HCEC 1CT (cell line): ENCODE data around the gene TEAD1.

ENCODE experiments used
- DNase-seq: peaks from one replicate; pipeline ENCODE4 v3.0.0-alpha.2; 2017

TEAD1 gene

DNA sequence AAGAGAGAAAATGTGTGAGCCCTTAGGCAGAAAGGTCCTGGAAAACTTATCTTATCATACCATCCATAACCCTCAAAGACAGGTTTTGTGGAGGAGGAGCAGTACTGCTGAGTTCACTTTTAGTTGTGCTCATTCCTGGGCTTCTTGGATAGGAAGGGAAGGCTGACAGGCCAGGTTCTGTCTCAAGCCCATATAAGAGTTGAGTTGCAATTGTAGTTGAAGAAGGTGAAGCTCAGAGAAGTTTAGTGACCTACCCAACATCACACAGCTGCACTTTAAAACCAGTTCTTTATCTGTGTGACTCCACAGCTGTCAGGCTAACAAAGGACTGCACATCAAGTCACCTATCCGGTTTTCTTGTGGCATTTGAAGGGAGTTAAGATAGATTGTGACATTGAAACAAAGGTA is 13.0 kb downstream of the TEAD1 start:
- DNase-seq: no peak

- no peak for DNase-seq
Measured at GRCh38 chr11:12687740-12688139, 13.5 kb downstream of the TEAD1 start.

GRCh38 chr11:12689029-12689755 is 15.0 kb downstream of the TEAD1 start:
- DNase-seq: peak; percentile 59

DNA sequence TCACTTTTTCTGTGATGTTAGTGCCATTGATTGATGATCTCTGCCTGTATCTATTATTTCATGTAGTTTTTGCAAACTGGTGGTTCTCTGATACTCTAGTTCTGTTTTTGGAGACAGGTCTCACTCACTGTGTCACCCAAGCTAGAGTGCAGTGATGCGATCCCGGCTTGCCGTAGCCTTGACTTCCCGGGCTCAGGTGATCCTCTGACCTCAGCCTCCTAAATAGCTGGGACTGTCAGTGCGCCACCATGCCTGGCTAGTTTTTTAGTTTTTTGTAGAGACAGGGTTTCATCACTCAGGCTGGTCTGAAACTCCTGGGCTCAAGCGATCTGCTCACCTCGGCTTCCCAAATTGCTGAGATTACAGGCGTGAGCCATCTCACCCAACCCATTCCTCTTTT is 16.4 kb downstream of the TEAD1 start:
- no peak for DNase-seq

- peak; percentile 42 for DNase-seq
Measured at GRCh38 chr11:12691473-12691872, 17.3 kb downstream of the TEAD1 start.

DNA sequence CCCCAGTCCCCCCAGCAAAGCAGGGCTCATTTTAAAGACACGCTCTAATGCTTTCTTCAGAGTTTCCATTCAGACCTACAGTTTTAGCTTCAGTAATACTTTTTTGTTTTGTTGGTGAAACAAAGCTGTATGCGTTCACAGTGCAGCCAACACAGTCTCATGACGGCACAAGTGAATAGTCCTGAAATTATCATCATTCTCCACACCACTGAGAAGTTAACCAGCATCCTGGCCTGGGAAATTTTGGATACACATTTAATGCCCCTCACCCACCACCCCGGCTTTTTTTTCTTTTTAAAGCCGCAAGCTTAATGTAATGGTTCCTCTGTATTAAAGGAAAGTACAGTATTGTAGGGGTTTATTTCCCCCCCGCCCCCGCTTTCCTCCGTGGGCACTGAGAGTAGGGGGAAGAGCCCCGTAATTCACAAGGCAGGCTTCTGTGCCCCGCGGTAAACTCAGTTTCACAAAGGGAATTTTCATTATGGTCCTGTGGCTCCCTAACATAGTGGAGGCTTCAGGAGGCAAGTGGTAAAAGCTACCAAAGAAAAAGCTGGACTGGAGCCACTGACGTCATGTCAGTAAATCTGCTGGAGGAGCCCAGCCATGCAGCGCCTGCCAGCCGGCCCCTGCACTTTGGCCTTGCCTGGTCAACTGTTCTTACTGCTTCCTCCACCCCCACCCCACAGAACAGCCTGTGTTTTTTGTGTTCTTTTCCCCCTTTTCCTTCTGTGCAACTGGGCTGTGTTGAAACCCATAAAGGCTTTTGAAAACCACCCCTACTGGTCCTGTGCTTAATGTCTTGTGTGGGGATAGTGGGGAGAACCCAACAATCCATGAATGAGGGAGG is 18.2 kb downstream of the TEAD1 start:
- DNase-seq: peak; percentile 96

DNA sequence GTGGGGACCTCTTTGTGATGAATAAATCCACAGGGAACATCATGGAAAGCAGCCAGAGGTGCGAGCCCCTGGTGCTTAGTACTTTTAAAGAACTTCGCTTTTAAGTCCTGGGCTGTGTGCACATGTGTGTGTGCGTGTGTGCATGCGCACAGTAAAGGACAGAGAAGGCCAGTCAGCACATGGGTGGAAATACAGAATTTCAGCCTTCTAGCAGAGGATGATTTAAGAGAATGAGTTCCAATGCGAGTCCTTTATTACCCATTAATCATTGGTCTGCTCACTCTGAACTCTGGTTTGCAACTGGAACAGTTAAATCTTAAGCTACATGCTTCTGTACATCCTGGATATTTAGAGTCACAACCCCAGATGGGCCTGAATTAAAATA is 18.9 kb downstream of the TEAD1 start:
- no peak for DNase-seq

DNA sequence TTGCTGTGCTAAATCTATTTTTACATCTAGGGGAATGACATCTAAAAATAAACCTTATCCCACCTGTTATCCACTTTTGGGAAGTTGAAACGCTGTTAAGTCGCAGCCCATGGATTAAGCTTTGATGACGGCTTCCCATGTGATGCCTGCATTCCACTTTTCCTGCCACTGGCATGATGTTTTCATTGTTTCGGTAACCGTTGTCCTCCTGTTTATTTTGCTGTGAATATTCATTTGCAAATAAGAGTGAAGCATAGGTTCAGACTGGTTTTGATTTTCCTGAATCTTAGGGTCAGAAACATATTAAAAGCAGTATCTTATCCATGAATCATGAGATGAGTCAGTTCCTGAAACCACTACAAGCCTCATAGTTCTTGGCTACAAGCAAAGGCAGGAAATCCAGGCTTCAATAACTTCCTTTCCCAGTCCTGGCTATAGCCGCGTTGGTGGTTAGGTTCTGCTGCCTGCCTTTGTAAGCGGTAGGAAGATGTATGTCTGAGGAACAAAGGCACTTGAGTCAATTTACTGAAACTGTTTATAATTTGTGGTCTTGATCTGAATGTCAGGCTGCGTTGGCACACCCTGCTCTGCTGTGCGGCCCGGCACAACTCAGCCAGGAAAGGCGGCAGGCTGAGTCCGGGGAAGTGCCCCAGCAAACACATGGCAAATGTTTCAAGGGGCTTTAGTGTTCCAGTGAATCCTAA is 19.4 kb downstream of the TEAD1 start:
- DNase-seq: peak; percentile 99

DNA sequence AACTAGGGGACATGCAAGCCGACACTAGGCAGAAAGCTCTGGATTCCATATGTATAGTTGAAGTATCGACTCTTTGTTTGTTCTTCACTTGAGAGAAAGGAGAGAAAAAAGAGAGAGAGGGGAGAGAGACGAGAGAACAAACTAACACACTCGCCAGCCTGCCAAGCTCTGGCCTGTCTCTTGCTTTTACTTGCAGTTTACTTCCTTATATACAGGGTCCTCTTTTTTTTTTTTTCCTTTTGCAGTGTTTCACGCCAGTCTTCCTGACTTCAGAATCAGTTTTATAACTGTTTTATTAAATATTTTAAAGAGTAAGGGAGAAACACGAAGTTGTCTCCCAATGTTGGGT is 19.9 kb downstream of the TEAD1 start:
- peak; percentile 41 for DNase-seq

DNA sequence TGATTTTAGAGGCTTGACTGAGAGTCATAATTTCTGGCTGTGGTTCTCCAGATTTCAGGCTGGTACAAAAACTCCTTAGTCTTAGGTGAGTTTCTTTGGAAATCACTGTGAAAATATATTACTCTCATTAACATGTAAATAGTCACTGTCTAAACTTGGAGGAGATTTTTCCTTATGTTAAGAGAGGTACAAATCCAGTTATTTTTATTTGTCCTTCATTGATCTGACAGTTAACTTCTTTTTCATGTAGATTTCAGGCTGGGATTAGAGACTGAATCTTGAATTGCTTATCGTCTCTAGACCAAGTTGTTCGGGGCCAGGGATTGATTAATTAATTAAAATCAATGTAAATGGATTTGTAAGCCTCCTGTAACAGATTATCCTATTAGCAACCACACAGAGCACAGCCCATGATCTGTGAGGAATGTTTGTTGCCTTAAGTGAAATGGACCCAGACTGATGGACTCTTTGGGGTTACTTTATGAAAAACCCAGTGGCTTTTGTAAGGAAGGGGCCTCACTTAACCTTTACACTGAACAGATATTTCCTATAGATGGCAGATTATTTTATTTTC is 21.1 kb downstream of the TEAD1 start:
- no peak for DNase-seq

GRCh38 chr11:12695873-12696272 is 21.7 kb downstream of the TEAD1 start:
- no peak for DNase-seq

- no peak for DNase-seq
Measured at GRCh38 chr11:12696911-12697581, 22.8 kb downstream of the TEAD1 start.

DNA sequence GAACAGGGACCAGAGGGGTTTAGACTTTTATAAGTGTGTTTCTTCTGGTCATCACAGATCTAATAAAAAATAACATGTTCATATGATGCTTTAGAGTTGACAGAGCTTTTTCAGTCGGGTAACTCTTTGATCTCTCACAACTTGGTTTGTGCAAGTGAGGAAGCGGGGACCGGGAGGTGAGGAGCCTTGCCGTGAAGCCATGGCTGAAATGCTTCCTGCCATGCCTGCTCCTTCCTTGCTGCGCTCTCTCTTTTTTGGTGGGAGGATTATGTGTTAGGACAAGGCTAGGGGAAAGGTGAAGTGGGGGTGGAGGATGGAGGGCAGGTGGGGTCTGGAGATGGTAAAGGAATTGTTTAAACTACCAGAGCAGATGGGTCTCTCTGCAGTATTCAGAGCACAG is 23.8 kb downstream of the TEAD1 start:
- no peak for DNase-seq

GRCh38 chr11:12701811-12702592 is 27.8 kb downstream of the TEAD1 start:
- no peak for DNase-seq

DNA sequence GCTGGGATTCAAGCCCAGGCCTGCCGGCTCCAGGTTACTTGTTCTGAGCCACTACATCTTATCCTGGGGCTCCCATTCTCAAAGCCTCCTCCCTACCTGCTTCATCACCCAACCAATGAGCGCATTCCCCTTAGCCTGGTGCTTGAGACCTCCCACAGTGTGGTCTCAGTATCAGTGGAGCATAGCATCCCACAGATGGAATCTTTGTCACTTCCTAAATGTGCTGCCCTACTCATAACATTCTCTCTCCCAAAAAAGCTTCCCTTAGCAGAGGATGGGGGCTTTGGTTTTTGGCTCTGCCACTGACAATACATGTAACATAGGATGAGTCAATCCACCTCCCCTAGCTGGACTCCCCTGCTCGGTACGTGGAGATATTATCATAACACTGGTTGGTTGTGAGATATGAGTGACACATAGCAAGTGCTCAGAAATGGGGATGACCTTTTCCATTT is 28.8 kb downstream of the TEAD1 start:
- DNase-seq: peak; percentile 39

GRCh38 chr11:12704049-12704448 is 29.8 kb downstream of the TEAD1 start:
- peak; percentile 83 for DNase-seq

DNA sequence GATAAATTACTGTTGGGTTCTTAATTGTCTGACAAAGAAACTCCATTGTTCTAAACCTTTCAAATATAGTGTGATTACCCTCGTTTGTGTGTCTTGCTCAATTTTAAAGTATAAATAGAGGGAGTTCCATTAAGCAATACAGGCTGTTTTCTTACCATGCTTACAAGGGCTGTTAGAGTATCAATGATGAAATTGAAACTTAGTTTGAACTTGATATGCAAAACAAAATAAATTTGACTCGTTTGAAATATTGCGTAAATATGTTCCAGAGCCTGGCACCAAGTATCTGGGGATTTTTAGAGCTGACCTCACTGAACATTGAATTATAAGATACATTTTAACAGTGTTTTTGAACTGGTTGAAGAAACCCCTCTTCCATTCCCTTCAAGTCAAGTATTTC is 31.7 kb downstream of the TEAD1 start:
- DNase-seq: no peak

DNA sequence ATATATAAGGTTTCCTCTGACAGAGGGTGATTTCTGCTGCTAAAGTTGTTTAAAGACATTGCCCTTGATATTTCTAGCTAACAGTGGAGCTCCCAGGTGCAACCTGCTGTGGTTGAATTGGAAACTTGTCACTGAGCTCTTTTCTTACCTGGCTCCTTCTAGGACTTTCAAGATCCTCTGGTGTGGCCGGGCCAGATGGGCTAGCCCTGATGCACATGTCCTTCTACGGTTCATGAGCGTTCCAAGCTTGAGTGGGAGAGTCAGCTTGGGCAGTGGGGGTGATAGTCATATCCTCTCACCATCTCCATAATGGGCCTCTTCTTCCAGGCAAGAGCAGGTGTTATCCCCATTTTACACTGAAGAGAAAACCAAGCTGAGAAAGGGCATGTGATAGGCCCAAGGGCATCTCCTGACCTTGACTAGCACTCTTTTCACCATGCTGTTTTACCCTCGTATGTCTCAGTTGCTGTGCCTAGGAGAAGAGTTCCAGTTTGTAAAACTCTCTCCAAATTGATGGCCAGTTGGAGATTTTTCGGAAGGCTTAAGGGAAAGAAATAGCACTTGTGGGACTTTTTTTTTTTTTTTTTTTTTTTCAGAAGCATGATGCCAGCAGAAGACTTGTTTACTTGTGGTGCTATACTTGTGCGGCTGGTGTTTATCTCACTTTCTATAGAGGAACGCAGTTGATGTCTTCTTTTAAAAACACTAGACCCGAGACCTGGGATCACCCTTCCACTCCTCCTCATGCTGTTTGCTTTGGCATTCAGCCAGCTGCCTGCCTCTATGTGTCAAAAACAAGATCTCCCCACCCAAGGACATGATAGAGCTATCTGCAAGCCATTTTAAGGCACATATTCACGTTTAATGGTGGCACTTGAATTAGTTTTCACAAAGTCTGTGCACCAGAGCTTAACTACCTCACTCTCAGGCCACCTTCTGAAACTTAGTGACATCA is 32.6 kb downstream of the TEAD1 start:
- DNase-seq: no peak

DNA sequence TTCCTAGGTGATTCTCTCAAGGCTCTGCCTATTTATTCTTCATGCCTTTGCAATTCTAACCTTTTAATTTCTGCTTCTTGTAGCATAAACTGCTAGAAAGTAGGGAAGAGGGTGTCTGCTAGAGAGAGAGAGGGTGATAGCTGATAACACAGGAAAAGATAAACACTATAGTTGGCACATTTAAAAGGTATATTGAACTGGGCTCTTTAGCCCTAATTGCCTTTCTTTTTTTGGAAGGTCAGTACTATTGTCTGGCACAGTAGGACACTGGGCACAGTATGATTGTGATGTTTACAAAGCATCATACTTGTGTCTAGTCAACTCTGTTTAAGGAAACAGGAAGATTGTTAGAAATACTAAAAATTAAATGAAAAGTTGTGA is 33.3 kb downstream of the TEAD1 start:
- DNase-seq: no peak

GRCh38 chr11:12711496-12711895 is 37.3 kb downstream of the TEAD1 start:
- no peak for DNase-seq

- DNase-seq: no peak
Measured at GRCh38 chr11:12712132-12712531, 37.9 kb downstream of the TEAD1 start.
